ENCODE data around the gene OR2D2.

GRCh38 chr11:6919698-6920097 is 27.4 kb upstream of the OR2D2 start:
- TF ChIP-seq CTCF (conservative IDR thresholded peaks at IDR 0.05 in 1 of 2, IDR thresholded peaks at IDR 0.05 in 1 of 2; ENCODE audit: extremely low read depth in 1 of 2, insufficient read depth in 1 of 2, low read depth in 1 of 2, low read length in 2 of 2) (no peak), EZH2 (IDR thresholded peaks at IDR 0.05; ENCODE audit: borderline replicate concordance, low read length) (no peak)
